GM21367 (cell line): ENCODE data around the gene OTUD3.
"Not testable (repeated sequence)": the region's sequence is repeated elsewhere in the genome, so short reads cannot be mapped to it uniquely, and the experiment has no call there.

Source experiments
- ATAC-seq: cut with Tn5 transposase; IDR thresholded peaks from one replicate; pipeline ENCODE4 v1.9.1; 2021; ENCODE audit not compliant: unreplicated experiment

The OTUD3 gene

GRCh38 chr1:19868575-19868974, 13.6 kb upstream of the OTUD3 start:
- ATAC-seq: not testable (repeated sequence)

- ATAC-seq: not testable (repeated sequence)
These were observed 12.7 kb upstream of the OTUD3 start for GRCh38 chr1:19869453-19869852.

- no peak for ATAC-seq
These were observed 12.3 kb upstream of the OTUD3 start for GRCh38 chr1:19869929-19870328.

- no peak for ATAC-seq
These were observed 10.0 kb upstream of the OTUD3 start for GRCh38 chr1:19872190-19872589.

GRCh38 chr1:19877181-19877750, 4.9 kb upstream of the OTUD3 start:
- ATAC-seq: no peak

- ATAC-seq: no peak
These were observed 4.2 kb upstream of the OTUD3 start for GRCh38 chr1:19877821-19878636.

GRCh38 chr1:19878637-19878985, 3.6 kb upstream of the OTUD3 start:
- no peak for ATAC-seq

- ATAC-seq: no peak
These were observed 3.0 kb upstream of the OTUD3 start for GRCh38 chr1:19879227-19879626.

GRCh38 chr1:19879661-19880060, 2.5 kb upstream of the OTUD3 start:
- ATAC-seq: no peak

- not testable (repeated sequence) for ATAC-seq
These were observed 1.4 kb upstream of the OTUD3 start for GRCh38 chr1:19880841-19881240.

- no peak for ATAC-seq
These were observed 2.1 kb downstream of the OTUD3 start for GRCh38 chr1:19884312-19884711.

- ATAC-seq: no peak
These were observed 3.6 kb downstream of the OTUD3 start for GRCh38 chr1:19885821-19886220.

- no peak for ATAC-seq
These were observed 5.9 kb downstream of the OTUD3 start for GRCh38 chr1:19888112-19888511.

- ATAC-seq: no peak
These were observed 7.5 kb downstream of the OTUD3 start for GRCh38 chr1:19889656-19890055.

- no peak for ATAC-seq
These were observed 9.9 kb downstream of the OTUD3 start for GRCh38 chr1:19892129-19892528.

GRCh38 chr1:19892628-19893168, 10.5 kb downstream of the OTUD3 start:
- no peak for ATAC-seq

- no peak for ATAC-seq
These were observed 11.5 kb downstream of the OTUD3 start for GRCh38 chr1:19893687-19894086.

GRCh38 chr1:19894218-19894617, 12.0 kb downstream of the OTUD3 start:
- no peak for ATAC-seq

- no peak for ATAC-seq
These were observed 19.5 kb downstream of the OTUD3 start for GRCh38 chr1:19901653-19902052.

- no peak for ATAC-seq
These were observed 21.4 kb downstream of the OTUD3 start for GRCh38 chr1:19903621-19904020.

- ATAC-seq: no peak
These were observed 25.3 kb downstream of the OTUD3 start for GRCh38 chr1:19907456-19907855.

- no peak for ATAC-seq
These were observed 27.2 kb downstream of the OTUD3 start for GRCh38 chr1:19909392-19909791.
